ELF-1 (cell line): Measurements from ENCODE around the gene DLGAP1.

Source experiments
- DNase-seq: peaks from one replicate; pipeline ENCODE4 v3.0.0-alpha.2; 2016; ENCODE audit warnings: low read depth, low spot score

The DLGAP1 gene

DNA sequence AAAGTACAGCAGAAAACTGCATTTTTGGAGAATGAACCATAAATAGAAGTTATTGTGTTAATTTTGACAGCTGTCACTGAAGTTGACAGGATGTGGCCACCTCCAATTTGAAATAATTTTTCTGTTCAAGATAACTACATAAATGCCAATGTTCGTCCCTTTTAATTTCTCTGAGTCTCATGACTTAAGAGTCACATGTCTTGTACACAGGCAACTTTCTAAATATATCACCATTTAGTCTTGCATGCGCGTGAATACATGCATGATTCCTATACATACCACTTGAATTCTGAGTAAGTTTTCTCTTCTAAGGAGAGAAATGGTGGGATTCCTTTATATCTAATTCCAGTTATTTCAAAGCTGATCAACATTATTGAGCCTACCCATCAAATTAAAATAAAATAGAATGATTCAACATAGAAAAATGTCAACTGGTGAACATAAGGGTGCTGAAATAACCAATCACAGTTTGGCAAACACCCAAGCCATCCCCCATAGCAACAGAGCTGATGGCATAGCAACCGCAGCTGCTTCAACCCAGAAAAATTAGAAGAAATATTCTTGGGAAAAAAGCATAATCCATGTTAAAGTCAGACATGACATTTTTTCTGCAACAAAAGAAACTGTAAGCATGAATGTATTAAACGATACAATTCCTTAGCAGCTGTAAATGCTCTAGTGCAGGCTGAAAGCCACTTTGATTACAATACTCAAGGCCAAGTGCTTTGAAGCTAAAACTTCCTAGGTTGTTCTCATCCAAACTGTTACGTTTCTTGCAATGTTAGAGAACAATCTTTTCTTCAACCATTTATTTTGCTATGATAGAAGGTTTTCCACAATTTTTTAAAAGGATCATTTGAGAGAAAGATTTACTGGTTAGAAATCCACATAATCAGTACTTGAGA lies 282.7 kb downstream of the DLGAP1 start:
- no peak for DNase-seq

DNA sequence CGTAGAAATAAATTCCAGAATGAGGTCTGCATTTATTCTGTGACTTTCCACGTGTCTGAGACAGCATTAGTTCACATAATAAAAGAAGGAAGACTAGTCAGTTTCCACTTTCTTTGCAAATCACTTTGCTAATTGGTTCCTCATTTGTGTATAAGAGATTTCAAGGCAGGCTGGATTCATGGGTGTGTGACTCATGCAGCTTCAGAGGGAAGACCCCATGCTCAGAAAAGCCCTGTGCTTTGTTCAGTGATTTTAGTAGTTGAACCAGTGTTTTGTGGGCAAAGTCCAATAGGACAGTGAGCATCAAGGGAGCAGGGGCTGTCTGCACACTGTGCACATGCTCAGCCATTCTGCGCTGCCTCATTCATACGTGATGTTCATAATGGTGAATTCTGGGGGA lies 297.8 kb downstream of the DLGAP1 start:
- DNase-seq = no peak

DNA sequence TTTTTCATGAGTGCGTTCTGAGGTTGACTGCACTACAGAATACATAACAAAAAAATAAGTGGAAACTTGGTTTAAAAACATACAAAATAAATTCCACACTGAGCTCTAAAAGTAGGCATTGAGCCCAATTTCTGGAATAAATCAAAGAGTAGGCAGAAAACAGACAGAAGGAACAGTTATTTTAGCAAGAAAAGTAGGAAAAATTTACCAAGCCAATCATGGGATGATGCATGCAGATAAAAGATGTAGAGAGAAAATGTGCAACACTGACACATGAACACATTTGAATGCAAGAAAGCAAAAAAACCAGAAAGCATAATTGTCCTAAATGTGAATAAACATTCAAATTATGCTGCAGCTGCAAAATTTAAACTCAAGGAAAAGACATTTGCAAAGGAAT lies 308.3 kb downstream of the DLGAP1 start:
- DNase-seq = no peak

DNA sequence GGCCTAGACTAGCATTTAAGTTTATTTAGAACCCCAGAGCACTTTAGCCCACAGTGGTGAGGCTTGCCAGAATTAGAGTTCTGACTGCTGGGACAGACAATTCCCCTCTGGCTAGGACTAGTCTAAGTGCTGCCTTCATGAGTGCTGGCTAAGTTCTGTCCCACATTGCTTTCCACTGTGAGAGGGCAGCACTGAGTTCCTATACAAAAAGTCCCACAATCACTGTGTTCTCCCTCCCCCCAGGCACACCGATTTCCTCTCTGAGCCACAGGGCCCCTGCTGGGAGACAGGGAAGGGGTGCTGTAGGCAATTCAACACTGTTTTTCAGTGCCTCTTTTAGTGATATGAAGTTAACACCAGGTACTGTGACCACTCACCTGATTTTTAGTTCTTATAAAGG lies 310.9 kb downstream of the DLGAP1 start:
- peak; percentile 79 for DNase-seq

DNA sequence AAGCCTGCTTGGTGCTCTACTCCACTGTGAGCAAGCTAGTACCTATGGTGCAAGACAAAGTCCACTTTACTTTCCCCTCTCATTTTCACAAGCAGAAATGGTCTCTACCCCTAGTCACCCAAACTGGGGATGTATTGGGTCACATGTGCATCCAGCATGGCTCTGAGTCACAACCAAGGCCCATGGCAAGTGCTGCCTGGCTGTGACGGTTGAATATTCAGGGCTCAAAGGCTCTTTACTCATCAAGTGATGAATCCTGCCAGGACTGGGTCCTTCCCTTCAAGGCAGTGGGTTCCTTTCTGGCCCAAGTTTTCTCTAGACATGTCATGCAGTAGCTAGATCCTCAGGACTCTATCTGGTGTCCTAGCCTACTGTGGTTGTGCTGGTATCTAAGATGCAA lies 311.5 kb downstream of the DLGAP1 start:
- no peak for DNase-seq

DNA sequence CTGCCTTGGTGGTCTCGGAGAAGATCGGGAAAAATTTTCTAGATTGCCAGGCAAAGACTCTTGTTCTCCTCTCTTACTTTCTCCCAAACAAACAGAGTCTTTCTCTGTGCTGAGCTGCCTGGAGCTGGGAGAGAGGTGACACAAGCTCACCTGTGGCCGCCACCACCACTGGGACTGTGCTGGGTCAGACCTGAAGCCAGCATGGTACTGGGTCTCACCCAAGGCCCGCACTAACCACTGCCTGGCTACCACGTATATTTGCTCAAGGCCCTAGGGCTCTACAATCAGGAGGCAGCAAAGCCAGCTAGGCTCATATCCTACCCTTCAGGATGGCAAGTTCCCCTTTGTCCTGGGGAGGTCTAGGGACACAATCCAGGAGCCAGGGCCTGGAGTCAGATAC lies 312.2 kb downstream of the DLGAP1 start:
- no peak for DNase-seq

DNA sequence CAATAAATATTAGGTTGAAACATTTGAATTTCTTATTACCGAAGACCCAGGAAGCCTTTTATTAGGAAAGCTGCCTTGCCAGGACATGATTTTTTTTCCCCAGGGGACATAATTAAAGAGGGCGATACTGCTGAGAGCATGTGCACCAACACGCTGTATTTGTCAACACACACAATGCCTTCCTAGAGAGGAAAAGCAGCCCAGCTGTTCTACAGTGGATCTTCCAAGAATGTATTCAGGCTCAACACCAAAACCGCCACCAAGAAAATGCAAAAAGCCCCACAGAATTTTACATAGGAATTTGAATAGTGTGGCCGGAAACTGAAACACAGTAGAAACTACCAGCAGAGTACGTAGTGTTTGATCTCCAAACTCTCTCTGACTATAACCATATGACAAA lies 320.4 kb downstream of the DLGAP1 start:
- DNase-seq = no peak

DNA sequence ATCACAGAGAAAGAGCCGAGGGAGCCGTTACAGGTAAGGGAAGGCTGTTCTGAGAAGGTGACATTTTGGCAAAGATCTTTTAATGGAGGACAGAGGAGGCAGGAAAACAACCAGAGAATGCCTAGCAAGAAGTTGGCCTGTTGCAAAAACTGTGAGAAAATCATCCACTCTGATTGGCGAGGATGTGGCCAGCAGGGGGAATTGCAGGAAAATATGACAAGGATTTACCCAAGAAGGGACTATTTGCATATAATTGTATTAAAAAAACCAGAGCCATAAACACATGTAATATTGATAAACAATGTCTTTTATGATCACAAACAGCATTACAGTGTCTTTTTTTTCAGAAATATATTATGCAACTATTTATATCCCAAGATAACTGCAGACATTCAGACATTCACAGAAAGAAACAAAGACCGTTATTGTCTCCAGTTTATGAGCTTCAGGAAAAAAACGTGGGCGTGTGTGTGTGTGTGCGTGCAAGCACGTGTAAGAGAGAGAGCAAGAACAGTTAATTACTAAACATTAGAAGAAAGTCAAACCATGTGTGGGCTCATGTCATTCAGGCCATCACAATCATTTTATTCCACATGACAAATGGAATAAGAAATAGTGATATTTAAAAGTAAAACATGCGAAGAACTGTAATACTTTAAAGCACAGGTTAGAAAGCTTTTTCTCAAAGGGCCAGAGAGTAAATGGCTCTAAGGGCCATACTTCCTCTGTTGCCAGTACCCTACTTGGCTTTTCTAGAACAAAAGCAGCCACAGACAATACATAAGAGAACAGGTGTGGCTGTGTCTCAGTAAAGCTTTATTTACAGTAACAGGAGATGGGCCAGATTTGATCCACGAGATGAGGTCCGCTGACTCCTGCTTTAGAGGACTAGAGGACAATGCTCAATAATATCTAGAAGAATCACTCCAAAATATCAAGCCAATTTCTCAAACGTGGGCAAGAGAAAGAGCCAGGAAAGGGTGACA lies 324.1 kb downstream of the DLGAP1 start:
- DNase-seq = no peak

DNA sequence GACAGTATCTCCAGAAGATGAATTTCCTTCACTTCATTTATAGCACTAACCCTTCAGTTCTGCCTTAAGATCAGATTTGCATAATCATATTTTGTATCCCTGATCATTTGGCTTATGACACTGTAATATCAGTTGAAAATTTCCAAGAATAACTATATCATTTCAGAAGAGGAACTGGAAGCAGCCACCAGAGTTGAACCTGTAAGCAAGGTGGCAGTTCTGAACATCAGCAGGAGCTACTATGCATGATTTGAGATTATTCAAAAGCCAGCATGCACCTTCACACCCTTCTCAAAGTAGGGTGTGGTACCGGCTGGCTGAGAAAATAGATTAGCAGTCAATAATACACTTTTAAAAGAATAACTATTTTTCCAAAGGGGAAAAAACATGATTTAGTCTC lies 328.2 kb downstream of the DLGAP1 start:
- DNase-seq = no peak

DNA sequence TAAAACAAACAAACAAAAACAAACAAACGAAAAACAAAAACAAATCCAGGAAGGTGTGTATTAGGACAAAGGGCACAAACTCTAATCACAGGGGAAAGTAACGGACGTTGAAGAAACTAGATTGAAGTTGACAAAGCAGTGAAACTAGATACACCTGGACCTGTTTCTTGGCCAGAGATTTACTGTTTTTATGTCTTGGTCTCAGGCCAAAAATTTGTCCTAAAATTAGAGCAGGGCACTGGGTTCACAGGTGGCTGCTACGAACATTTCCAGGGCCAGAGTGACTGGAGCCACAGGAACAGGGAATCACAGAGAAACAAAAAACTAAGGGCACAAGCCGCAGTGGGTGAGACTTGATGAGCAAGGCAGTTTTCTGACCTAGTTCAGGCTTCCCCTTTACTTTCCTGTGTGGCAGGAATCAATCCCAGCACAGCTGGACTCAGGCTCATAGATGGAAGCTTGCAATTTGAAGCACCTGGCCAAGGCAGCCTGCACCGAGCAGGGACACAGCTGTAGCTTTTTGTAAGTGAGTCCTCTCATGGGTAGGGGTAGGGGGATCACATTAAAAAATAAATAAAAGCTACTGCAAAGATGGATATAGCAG lies 329.4 kb downstream of the DLGAP1 start:
- no peak for DNase-seq

DNA sequence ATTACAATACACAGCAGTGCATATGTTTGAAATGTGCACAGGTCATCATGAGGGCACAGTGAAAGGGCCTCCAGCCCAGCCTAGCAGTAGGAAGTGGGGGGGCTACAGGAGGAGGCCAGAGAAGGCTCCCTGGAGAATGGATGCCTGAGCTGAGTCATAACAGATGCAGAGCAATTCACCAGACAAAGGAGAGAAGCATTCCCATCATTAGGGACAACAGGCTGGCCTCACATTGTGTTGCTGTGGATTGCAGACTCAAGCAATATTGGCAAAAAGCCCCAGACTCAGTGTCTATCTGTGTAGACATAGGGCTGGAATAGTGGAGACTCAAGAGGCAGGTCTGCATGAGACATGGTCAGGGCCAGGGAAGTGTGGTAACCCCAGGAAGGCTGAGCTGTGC lies 329.9 kb downstream of the DLGAP1 start:
- peak; percentile 60 for DNase-seq

DNA sequence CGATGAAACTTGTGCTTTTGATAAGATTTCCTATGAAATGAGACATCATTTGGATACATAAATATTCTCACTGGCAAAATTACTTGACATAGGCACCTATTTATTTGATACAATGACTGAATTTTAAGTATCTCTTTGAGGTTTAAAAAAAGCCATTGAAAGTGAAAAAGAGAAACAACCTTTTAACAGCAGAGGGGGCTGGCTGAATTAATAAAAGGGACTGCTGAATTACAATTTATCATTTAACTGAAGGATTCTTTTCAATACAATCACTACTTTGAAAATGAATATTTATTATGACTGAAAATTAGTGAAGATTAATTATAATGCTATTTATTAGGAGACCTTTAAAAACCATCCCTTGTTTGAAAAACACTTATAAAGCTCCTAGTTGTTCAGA lies 335.3 kb downstream of the DLGAP1 start:
- no peak for DNase-seq

DNA sequence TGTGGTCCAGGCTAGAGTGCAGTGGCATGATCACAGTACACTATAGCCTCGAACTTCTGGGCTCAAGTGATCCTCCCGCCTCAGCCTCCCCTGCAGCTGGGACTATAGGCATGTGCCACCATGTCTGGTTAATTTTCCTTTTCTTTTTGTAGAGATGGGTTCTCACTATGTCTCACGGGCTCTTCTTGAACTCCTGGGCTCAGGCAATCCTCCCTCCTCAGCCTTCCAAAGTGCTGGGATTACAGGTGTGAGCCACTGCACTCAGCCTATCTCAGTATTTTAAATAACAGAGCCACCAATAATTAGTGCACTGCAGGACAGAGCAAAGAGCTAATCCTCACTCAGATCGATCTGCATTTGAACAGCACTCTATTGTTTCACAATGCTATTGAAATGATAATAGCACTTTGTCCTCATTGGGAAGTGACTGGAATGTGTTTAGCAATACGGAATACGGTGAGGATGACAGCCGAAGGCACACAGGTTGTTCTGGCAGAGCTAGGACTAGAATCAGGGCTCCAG lies 335.9 kb downstream of the DLGAP1 start:
- DNase-seq = peak; percentile 82

DNA sequence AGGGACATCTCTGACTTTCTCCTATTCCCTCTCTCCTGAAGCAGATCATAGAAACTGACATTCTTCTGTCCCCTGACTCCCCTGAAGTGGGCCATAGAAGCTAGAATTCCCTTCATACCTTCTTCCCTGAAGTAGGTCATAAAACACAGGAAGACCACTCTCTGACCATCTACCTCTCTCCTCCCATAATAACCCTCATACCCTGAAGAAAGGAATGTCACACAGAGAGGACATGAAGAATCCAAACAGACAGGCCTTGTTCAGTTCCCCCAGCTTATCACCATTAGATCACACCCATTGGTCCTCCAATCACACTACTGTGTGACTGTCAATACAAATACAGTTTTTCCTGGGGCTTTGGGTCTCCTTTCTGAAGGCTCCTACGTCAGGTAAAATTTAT lies 347.1 kb downstream of the DLGAP1 start:
- DNase-seq = peak; percentile 43

DNA sequence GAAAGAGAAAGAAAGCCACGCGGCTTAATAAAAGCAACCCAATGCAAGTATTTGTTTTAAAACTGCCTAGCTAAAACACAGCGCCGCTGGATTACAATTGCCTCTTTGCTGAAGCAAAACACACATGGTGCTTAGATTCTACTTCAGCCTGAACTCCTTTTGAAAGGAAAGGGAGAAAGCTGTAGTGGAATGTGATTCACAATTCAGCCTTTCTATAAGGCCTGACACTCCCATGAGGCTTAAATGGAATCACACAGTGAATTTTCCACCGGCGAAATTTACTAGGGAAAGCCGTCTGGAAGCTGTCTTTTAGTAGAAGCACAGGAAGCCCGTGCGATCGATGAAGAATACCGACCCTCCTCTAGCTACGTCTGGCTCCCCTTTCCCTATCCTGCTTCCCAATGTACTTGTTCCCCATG lies 348.0 kb downstream of the DLGAP1 start:
- DNase-seq = peak; percentile 36

DNA sequence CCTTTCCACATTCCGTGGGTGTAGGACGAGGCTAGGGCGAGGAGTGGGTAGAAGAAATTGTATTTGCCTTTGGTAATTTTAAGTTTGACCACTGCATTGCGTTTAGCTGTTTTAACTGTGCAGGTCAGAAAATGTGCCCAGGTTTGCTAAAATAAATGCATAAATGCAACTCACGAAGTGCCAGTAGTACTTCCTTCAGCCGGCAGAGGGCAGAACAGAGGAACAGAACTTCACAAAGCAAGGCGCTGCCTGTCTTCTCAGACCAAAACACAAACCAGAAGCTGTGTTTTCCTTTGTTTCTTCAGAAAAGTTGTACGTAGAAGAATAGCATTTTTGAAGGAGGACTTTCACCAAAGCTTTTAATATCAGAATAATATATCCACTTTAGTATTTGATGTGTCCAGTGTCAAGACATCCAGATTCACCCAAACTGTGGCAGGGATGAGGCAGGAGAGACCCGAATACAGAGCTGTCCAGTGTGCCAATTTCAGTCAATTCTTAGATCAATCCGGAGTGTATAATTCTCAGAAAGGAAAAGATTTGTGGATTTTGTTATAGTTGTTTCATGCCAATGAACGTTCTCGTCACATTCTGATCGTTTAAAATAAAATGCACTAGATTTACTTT lies 348.6 kb downstream of the DLGAP1 start:
- peak; percentile 83 for DNase-seq

DNA sequence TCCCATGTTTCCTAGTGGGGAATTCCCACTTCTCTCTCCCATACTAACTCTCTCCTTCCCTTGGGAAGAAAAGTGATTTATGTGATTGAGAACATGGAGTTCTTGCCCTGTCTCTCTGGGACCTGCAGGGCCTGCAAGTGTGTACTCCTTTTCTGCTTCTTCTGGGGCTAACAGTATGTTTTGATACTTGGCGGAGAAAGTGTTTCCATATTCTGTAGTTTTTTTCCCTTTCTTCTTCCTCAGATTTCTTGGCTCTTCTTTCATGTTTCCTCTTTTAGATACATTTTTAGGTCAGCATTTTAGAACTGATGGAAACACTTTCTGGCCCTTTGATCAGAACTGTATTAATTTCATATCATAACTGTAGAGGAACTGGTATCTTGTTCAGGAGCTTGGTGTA lies 352.2 kb downstream of the DLGAP1 start:
- no peak for DNase-seq

DNA sequence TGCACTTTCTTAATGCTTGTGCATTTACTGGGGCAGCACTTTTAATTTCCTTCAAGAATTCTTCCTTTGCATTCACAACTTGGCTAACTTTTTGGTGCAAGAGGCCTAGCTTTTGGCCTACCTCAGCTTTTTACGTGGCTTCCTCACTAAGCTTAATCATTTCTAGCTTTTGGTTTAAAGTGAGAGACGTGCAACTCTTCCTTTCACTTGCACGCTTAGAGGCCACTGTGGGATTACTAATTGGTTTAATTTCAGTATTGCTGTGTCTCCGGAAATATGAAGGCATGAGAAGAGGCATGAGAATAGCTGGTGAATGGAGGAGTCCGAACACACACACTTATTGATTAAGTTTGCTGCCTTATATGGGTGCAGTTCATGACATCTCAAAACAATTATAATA lies 354.1 kb downstream of the DLGAP1 start:
- DNase-seq = no peak

DNA sequence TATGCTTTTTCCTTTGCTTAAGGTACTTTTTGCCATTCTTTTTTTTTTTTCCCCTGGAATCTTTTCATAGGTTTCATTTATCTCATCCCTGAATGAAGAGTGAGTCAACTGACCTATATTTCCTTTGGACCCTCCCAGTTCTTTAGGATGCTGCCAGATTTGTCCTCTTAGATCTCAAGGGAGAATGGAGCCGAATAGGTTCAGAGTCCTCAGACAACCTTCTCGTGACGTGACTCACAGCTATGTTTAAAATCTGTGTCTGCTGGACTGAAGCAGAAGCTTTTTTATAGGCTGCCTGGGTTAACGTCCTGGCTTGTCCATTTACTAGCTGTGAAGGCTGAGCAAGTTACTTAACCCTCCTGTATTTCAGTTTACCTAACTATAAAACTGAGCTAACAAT lies 358.6 kb downstream of the DLGAP1 start:
- DNase-seq = no peak

DNA sequence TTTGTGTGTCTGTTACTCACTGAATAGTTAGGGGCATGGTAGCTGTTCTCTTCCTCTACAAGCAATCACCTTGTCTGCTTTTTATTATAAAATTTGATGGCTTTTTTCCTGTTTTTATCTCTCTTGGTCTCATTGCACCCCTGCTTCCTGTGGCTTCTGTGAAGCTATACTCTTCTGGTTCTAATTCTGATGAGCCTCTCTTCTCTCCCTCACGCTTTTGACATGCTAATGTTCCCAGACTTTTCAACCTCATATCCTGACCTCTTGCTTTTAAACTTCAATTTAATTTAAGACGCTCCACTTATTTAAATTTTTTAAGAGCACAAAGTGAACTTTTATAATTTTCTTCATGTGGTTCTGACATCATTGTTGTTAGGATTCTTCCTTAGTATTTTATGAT lies 361.4 kb downstream of the DLGAP1 start:
- DNase-seq = no peak

DNA sequence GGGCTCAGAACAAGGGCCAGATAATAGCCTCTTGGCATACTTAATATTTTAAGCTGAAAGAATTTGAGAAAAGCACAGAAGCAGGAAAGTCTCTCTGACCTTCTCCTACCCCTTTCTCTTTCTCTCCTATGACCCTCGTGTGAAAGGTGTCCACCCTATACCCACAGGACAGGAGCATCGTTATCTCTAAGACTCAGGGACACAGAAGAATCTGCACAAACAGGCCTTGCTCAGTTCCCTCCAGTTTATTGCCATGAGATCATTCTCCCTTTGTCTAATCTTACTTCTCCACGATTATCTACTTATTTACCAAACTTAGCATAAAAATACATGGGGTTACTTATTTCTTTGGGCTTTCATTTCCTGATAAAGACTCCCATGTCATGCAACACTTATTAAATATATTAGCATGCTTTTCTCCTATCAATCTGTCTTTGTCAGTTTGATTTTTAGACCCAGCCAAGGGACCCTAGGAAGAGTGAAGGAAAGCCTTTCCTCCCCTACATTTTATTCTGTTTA lies 370.7 kb downstream of the DLGAP1 start:
- DNase-seq = no peak
